Stimulated activated CD4-positive, alpha-beta T cell treated with anti-CD3 and anti-CD28 coated beads, Interleukin-4, amount 100 ng/mL, for 4 hours (primary cell): ENCODE results near the gene PRSS53.

Experiments
- DNase-seq, 2 experiments: peaks; one replicate each; pipeline ENCODE4 v3.0.0-alpha.2; 2020

Gene PRSS53

GRCh38 chr16:31093132-31093703, 4.5 kb upstream of the PRSS53 start:
- DNase-seq, result no peak

DNA sequence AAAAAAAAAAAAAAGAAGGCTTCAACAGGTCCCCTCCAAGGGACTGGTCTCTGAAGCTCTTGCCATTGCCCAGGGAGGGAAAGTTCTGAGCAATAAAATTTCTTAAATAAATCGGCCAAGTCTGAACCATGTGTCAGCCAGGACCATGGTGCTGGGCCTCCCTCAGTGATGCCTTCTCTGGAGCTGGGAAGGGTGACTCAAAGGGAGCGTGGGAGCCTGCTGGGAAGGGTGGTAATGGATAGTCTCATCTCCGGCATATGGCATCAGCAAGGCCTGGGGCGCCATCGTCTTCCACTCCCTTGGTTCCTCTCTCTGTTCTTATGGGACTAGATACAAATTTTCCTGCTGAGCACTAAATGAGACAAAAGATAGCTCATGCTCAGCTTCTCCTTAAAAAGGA, 3.6 kb upstream of the PRSS53 start:
- DNase-seq, result no peak

GRCh38 chr16:31090540-31090939, 1.8 kb upstream of the PRSS53 start:
- DNase-seq, result no peak

GRCh38 chr16:31089199-31089598, 456 bp upstream of the PRSS53 start:
- no peak for DNase-seq

- no peak for DNase-seq
Observed at GRCh38 chr16:31087971-31088370, 772 bp downstream of the PRSS53 start.

DNA sequence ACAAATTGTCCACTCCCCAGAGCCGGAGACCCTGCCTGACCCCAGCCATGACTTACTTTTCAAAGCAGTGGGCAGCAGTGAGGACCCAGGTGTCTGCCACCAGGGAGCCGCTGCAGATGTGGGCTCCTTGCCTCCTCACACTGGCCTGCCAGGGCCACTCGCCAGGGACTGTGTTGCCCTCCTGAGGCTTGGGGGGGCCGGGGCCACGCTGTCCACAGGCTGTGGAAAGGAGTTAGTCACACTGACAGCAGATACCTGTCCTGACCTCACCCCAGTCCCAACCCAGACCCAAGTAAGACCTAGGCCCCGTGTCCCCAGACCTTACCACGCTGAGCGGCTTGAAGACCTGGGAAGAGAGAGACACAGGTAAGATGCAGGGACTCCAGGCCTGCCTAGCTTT, 1.3 kb downstream of the PRSS53 start:
- no peak for DNase-seq

GRCh38 chr16:31086629-31086906, 2.2 kb downstream of the PRSS53 start:
- DNase-seq, result no peak

DNA sequence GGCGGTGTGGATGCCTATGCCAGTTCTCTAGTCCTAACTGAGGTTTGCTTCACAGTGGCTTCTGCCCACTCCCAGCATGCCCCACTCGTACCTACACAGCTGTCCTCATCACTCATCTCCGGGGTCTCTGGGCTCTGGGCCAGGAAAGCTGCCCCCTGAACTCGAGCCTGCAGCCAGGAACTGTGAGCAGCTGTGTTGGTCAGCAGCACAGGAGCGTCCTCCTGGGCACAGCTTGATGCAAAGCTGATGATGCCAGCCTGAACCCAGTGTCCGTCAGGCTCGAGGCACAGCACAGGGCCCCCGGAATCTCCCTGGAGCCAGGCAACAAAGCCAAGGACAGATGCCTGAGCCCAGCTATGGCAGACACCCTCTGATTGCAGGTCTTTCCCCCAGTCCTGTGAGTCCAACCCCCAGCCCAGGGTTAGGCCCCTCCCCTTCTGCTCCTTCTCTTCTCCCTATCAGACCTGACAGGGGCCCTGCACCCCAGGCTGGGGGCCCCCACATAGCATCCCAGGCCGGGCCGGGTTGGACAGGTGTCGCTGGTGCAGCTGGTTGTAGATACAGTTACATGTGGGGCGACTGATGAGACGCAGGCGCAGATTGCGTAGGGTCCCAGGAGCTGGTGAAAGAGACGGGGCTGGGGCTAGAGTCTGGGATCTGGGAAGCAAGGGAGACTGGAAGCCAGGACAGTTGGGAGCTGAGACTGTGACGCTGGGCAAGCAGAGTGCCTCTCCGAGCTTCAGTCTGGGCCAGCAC, 2.7 kb downstream of the PRSS53 start:
- DNase-seq, result no peak

GRCh38 chr16:31085411-31085810, 3.3 kb downstream of the PRSS53 start:
- no peak for DNase-seq

GRCh38 chr16:31084584-31085302, 4.0 kb downstream of the PRSS53 start:
- DNase-seq, result no peak

GRCh38 chr16:31083981-31084380, 4.8 kb downstream of the PRSS53 start:
- no peak for DNase-seq

DNA sequence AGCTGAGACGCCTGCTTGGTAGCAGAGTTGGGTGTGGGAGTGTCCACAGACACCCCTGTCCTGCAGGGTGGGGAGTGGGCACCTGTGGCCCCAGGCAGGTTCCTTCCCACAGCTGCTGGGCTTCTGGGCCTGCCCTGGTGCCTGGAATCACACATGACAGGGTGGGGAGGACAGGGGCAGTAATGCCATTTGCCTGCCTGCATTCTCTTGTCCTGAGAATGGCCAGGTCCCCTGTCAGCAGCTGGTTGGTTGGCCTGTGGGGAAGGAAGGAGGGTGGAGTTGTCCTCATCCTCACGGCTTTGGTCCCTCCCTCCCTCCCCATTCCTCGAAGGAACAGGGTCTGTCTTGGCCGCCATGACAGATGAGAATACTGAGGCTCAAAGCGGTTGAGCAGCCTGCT, 5.2 kb downstream of the PRSS53 start:
- DNase-seq, result no peak

- no peak for DNase-seq
Observed at GRCh38 chr16:31083081-31083480, 5.7 kb downstream of the PRSS53 start.

DNA sequence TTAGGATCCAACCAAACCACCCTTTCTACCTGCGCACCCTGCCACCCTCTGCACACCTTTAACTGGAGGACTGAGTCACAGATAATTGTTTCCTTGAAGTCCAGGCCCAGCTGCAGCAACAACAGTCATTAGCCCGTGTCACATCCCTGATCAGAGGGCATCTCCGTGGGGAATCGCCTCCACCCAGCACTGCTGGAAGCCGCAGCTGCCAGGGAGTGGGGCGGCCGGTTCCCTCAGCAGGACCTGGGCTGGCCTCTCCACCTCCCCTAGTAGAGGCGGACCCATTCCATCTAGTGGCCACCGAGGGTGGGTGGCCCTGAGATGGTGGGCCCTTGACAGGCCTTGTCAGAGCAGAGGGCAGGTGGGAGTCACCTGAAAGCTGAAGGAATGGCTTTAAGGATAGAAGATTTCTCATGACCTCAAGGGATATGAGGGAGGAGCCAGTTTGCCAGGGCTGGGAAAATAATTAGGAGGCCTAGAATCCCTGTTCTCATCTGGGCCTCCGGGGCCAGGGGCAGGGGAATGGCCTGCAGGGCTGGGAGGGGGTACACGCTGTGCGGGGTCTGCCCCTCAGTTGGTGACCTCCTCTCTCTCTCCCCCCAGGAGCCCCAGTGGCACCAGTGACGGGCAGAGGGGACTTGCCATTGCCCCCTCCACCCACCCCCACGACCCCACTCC, 6.2 kb downstream of the PRSS53 start:
- no peak for DNase-seq

DNA sequence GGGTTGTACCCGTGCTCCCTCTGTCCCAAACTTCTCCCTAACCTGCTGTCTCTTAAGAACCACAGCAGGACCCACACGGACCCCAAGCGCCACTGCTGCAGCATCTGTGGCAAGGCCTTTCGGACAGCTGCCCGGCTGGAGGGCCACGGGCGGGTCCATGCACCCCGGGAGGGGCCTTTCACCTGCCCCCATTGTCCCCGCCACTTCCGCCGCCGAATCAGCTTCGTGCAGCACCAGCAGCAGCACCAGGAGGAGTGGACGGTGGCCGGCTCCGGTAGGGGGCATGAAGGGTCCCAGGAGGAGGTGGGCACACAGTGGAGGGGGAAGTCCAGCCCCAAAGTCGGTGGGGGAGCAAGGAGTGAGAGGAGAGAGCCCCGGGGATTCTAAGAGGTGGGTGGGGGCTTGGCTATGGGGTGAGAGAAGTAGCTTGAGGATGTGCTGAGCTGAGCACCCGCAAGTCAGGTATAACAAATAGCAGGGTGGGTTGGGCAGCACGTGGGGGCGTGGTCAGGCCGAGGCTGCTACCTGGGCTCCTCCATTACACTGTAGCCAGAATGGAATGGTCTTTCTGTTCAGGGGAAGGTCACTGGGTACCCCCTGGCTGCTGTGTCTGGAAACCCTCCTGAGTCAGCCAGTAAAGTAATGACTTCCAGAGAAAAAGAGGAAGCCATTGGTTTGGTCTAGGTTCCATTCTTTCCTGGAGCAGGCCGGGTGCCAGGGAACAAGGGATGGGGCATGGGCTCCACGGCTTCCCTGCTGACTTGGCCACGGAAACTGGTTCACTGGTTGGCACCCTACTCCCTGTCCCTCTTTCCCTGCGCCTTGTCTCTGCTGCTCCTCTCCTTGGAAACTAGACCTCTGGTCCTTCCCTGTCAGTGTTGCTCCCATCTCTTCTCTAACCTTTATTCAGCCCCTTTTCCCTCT, 7.1 kb downstream of the PRSS53 start:
- no peak for DNase-seq

DNA sequence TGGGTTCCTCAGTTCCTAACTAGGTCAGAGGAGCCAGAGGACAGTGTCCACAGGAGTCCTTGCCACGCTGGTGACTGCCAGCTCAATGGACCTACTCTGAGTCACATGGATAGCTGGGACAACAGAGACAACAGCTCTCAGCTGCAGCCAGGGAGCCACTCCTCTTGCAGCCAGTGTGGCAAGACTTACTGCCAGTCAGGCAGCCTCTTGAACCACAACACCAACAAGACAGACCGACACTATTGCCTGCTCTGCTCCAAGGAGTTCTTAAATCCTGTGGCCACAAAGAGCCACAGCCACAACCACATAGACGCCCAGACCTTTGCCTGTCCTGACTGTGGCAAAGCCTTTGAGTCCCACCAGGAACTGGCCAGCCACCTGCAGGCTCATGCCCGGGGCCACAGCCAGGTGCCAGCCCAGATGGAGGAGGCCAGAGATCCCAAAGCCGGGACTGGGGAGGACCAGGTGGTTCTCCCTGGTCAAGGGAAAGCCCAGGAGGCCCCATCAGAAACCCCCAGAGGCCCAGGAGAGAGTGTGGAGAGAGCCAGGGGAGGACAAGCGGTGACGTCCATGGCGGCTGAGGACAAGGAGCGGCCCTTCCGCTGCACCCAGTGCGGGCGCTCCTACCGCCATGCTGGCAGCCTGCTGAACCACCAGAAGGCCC, 7.9 kb downstream of the PRSS53 start:
- DNase-seq, result no peak

- no peak for DNase-seq
Observed at GRCh38 chr16:31080035-31080629, 8.6 kb downstream of the PRSS53 start.

GRCh38 chr16:31079342-31079944, 9.3 kb downstream of the PRSS53 start:
- no peak for DNase-seq

GRCh38 chr16:31078597-31079341, 10.0 kb downstream of the PRSS53 start:
- DNase-seq, result no peak

- no peak for DNase-seq
Observed at GRCh38 chr16:31077592-31078396, 10.9 kb downstream of the PRSS53 start.
